Hindlimb muscle (tissue), 1 donor: ENCODE data around the gene ST14. TPM values are rescaled to one million over a fixed set of nuclear protein-coding genes. Genes with fewer than 3 reads are reported as not detected.
"Not testable (repeated sequence)": the region's sequence is repeated elsewhere in the genome, so short reads cannot be mapped to it uniquely, and the experiment has no call there.

Experiments
- DNase-seq: peaks from one replicate; pipeline ENCODE4 v3.0.0-alpha.2; 2013
- polyA plus RNA-seq: library from polyadenylated mRNA; unstranded; fragments of 120-200 nt; gene quantifications from one replicate; pipeline ENCODE4 v1.2.1, GENCODE V29; 2013; ENCODE audit not compliant: insufficient read length

ST14 gene
- polyA plus RNA-seq, 1 donor = 0.67 TPM

DNA sequence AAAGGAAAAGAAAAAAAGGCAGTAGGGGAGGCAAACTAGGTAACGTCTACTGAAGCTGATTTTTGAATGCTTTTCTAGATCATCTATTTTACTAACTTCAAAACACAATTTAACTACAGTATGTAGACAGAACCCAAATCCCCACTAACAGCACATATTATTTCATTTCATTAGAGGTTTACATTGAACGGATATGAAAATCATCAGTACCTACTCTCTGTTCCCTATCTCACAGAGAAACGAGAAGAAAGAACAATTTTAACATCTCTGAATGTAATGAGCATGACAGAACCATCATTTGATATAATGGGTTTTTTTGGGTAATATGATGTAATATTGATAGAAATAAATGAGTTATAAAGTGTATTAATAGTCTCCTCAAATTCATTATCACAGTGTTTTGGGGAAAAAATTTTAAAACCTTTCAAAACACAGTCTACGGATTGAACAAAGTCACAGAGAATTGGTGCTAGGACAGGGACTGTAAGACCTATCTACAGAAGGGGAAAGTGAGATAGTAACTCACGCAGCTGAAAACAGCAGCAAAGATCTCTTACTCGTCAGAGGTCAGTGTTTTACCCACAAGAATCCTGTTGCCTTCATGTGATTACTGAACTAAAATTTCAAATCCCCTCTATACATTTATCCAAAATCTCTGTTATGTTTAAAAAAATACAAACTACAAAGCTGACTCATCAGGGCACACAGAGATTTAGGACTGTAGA is 77.9 kb downstream of the ST14 start:
- DNase-seq = no peak

DNA sequence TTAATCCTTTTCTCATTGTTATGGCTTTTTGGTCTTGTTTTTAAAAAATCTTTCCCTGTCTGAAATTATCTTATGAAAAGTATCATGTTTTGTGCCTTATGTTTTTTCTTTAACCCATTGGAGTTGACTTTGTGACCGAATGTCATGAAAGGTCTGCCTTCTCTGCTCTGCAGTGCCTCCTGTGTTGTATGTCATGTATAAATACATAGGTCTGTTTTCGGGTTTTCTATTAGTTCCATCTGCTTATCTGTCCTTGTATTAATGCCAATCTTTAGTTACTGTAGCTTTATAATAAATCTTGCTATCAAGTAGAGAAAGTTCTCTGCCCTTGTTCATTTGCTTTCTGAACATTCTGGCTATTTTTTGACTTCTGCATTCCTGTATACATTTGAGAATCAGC is 82.1 kb downstream of the ST14 start:
- no peak for DNase-seq

DNA sequence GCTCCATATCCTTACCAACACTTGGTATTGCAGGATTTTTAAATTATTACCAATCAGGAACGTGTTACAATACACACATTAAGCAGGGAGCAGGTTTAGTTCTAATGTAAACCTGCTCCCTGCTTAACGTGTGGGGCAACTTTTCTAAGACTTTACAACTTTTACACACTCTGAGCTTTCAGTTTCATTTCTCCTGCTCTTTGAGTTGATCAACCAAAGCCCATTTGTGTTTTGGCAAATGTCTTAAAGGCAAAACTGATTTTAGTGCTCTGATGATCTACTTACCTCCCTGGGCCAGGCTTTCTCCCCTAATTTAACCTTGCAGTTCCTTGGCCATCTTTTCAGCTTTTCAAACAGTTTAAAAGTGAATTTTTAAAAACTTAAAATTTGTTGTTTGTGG is 84.2 kb downstream of the ST14 start:
- no peak for DNase-seq

DNA sequence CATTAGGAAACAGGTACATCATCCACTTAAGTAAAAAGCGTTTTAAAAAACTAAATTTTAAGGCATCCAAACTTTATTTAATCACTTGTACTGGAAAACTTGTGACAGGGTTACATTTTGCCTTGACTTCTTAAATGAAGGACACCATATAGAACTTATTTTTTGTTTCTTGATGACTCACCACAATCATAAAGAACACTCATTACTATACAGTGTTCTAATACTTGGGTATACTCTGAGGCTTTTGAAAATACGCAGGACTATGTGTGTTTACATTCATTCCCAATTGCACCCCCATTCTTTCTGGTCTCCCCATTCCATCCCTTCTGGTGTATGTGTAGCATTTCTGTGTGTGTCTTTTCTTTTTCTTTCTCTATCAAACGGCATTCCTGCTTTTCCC is 85.3 kb downstream of the ST14 start:
- no peak for DNase-seq

DNA sequence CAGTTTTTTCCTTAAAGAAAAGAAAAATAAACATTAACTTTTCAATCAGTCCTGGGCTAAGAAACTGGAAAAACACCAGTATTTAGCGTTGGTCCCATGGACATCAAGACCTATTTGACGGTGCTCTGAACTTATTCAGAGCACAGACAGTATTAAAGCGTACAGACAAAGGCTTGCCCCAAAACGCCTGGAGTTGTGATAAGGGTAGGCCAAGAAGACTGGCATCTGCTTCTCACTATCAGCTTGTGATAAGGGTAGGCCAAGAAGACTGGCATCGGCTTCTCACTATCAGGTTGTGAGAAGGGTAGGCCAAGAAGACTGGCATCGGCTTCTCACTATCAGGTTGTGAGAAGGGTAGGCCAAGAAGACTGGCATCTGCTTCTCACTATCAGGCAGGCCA is 85.8 kb downstream of the ST14 start:
- not testable (repeated sequence) for DNase-seq

DNA sequence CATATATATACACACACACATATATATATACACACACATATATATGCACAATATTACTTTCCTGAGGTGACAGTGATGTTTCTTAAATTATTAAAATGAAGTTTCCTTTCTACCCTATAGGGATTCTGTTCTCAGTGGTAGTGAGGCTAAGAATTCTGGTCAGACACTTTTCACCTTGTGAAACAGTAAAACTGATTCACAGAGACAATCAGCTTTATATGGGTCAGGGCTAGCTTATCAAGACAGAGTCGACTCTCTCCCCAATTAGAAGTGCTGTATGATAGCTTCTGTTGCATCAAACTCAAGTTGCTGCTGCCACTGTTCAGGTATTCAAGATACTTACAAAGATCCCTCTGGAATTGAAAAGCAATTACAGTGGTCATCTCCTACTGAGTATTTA is 86.7 kb downstream of the ST14 start:
- no peak for DNase-seq

DNA sequence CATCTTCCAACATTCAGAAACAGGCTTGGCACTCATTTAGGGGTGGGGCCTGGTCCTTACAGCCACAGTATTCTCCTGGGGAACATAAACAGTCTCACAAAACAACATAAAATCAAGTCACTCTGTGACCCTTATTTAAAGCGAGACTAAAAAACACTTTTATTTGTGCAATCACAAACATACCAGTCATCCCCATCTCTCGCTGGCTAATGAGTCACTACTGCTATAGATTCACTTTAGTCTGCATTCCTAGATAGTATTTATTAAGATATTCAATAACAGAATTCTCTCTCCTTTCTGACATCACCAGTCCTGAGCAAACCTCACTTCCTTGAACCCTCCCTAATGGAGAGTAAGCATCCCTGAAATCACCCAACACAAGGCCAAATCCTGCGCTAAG is 87.2 kb downstream of the ST14 start:
- DNase-seq = no peak

DNA sequence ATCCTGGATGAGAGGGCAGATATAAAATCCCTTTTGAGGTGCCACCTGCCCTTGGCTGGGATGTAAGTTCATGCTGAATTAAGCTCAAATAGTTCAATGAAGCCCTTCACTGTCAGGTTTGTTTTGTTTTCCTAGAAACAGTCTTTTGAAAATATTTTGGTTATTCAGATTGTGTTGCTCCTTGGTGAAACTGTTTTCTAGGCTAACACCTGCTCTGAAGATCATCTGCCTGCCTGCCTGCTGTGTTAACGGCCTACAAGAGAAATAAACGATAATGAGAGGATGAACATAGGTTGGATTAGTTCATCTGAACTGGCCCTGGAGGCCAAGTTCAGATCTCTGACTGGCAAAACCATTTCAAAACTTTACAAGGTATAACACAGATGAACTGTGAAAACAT is 87.7 kb downstream of the ST14 start:
- no peak for DNase-seq

DNA sequence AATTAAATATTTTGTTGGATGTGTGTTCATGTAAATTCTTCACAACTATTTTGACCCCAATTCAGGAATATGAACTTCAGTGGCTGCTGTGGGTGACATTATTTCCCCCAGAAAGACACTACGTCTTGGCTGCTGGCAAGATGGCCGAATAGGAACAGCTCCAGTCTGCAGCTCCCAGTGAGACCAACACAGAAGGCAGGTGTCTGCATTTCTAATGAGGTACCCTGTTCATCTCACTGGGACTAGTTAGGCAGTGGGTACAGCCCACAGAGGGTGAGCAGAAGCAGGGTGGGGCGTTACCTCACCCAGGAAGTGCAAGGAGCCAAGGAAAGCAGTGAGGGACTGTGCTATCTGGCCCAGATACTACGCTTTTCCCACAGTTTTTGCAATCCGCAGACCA is 89.8 kb downstream of the ST14 start:
- DNase-seq = no peak

DNA sequence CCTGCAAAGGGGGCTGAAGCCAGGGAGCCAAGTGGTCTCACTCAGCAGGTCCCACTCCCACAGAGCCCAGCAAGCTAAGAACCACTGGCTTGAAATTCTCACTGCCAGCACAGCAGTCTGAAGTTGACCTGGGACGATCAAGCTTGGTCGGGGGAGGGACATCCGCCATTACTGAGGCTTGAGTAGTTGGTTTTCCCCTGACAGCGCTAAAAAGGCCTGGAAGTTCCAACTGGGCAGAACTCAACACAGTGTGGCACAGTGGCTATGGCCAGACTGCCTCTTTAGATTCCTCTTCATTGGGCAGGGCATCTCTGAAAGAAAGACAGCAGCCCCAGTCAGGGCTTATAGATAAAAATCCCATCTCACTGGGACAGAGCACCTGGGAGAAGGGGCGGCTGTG is 90.3 kb downstream of the ST14 start:
- not testable (repeated sequence) for DNase-seq

DNA sequence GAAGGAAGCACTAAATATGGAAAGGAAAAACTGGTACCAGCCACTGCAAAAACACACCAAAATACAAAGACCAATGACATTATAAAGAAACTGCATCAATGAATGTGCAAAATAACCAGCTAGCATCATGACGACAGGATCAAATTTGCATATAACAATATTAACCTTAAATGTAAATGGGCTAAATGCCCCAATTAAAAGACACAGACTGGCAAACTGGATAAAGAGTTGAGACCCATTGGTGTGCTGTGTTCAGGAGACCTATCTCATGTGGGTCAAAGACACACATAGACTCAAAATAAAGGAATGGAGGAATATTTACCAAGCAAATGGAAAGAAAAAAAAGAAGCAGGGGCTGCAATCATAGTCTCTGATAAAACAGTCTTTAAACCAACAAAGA is 92.2 kb downstream of the ST14 start:
- not testable (repeated sequence) for DNase-seq

Other genes starting within 250 kb of the ST14 start
- gene PRDM10, start 156.9 kb upstream of the ST14 start, polyA plus RNA-seq = 5.1 TPM
- gene APLP2, start 89.9 kb upstream of the ST14 start, polyA plus RNA-seq = 135 TPM
- 30.1 TPM for gene ZBTB44, start 155.1 kb downstream of the ST14 start, polyA plus RNA-seq